Lower leg skin (tissue), 4 donors: ENCODE results near the gene SPATA2. TPM values are rescaled to one million over a fixed set of nuclear protein-coding genes. Genes with fewer than 3 reads are reported as not detected.
"Not testable (repeated sequence)": the region's sequence is repeated elsewhere in the genome, so short reads cannot be mapped to it uniquely, and the experiment has no call there.

Source experiments
- DNase-seq, 2 donors: peaks; one replicate each; pipeline ENCODE4 v3.0.0-alpha.2; 2019; ENCODE audit warnings: low spot score in 2 of 2
- H3K4me3 ChIP-seq: fragments of 200-600 bp; sonication (generic); 2 replicates; pipeline ENCODE4 v1.5.1; 2017; ENCODE audit warnings: mild to moderate bottlenecking, low read depth; ENCODE audit not compliant: poor library complexity, severe bottlenecking
- CTCF ChIP-seq, 3 donors: fragments of 450-650 bp; IDR thresholded peaks; one replicate each; pipeline ENCODE4 v1.5.1; 2016; ENCODE audit warnings: antibody characterized with exemption in 3 of 3, mild to moderate bottlenecking in 3 of 3, moderate library complexity in 2 of 3
- POLR2A ChIP-seq, 2 donors: fragments of 450-650 bp; IDR thresholded peaks; one replicate each; pipeline ENCODE4 v1.6.1; 2016 to 2017; ENCODE audit warnings: antibody characterized with exemption in 2 of 2, mild to moderate bottlenecking in 1 of 2, moderate library complexity in 1 of 2
- WGBS, 2 donors: methylation state at CpG; one replicate each; pipeline ENCODE4 v1.1.5; 2018; 5-methylcytosine and 5-hydroxymethylcytosine counted together
- intact Hi-C: fragments of 100-400 bp; cut with DNase I; formaldehyde crosslinking; loops from one replicate; pipeline ENCODE4 v1.15.0; 2023; ENCODE audit warnings: low total_unique reads
- total RNA-seq, 4 donors: library from RNA; depleted of rRNA; stranded (reverse); fragments of >200 nt; gene quantifications; one replicate each; pipeline ENCODE4 v1.1.0, GENCODE V29; 2016

SPATA2 gene, protein sequence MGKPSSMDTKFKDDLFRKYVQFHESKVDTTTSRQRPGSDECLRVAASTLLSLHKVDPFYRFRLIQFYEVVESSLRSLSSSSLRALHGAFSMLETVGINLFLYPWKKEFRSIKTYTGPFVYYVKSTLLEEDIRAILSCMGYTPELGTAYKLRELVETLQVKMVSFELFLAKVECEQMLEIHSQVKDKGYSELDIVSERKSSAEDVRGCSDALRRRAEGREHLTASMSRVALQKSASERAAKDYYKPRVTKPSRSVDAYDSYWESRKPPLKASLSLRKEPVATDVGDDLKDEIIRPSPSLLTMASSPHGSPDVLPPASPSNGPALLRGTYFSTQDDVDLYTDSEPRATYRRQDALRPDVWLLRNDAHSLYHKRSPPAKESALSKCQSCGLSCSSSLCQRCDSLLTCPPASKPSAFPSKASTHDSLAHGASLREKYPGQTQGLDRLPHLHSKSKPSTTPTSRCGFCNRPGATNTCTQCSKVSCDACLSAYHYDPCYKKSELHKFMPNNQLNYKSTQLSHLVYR
- total RNA-seq = 1 to 10 TPM; 5.3 to 8.2 (median 6.2) TPM

DNA sequence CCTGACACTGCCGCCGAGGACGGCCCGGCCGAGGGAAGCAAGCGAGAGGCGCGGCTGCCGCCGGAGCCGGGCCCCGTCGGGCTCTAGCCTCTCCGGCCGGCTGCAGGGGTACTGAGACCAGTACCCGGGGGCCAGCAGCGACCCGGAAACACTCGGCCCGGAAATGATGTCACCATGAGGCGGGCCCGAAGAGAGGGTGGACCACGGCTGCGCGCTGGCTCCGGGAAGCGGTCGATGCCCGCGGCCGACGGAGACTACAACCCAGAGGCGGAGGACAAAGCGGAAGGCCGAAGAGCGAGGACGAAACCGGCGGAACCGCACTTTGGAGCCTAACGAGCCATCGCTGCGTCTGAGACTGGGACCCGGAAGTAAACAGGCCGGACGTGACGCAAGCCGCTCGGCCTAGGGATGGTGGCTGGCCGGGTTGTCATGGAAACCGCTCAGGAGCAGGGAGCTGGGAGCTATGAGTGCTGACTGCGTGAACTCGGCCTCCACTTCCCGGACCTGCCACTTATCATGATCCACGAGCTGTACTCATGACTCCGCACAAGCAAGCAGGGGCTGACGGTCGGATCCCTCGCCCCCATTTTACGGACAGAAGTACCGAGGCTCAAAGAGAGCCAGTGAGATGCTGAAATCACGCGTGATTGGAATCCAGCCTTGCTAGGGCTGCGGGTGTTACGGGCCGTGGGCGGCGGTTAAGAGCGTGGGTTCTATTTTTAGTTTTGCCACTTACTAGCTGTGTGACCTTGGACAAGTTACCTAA is at the start of gene SPATA2:
TSS of gene SPATA2 (minus strand) at position 150 of the 766 bp plus-strand sequence. CDS start 7,039 bp downstream, outside the sequence.
- TF ChIP-seq CTCF (IDR thresholded peaks at IDR 0.05) (no peak), POLR2A (IDR thresholded peaks at IDR 0.05) (no peak)
- H3K4me3 ChIP-seq = peak within 1 kb of the TSS; percentile 98
- 0% methylated on average over 46 to 51 of the region's 69 CpGs for WGBS, 2 donors
- intact Hi-C loops = no loop called here
- DNase-seq = peak; percentile 94 to 99

DNA sequence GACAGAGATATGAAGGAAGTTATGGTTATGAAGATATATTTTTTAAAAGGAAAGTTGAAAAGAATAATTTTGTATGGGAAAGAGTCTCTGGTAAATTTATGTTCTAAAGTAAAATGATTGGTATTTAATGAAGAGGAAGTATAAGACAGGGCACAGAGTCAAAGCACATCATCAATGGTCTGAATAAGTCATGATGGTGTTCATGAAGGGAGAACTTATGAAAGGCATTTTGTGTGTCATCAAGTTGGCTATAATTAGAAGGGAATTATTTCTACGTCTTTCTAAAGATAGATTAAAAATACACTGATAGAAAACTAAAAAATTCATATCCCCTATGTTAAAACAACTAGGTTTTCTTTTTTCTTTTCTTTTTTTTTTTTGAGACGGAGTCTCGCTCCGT is 46.1 kb upstream of the SPATA2 start:
- no peak for DNase-seq
- no peak for TF ChIP-seq CTCF (IDR thresholded peaks at IDR 0.05)
- no peak for TF ChIP-seq POLR2A (IDR thresholded peaks at IDR 0.05)
- 88% methylated on average over 4 of the region's 4 CpGs for WGBS, 2 donors
- intact Hi-C loops = no loop called here
- H3K4me3 ChIP-seq = no peak overlapping the region

GRCh38 chr20:49957089-49957938 is 42.0 kb upstream of the SPATA2 start:
- H3K4me3 ChIP-seq, DNase-seq, intact Hi-C loops: not testable (repeated sequence)
- WGBS, 2 donors = 93 to 95% methylated on average over 12 of the region's 12 CpGs

GRCh38 chr20:49956689-49957088 is 41.4 kb upstream of the SPATA2 start:
- H3K4me3 ChIP-seq = no peak overlapping the region
- intact Hi-C loops = no loop called here
- 95 to 96% methylated on average over 18 of the region's 18 CpGs for WGBS, 2 donors
- TF ChIP-seq POLR2A (IDR thresholded peaks at IDR 0.05) (no peak), CTCF (IDR thresholded peaks at IDR 0.05) (no peak)
- DNase-seq = no peak

GRCh38 chr20:49955830-49956396 is 40.6 kb upstream of the SPATA2 start:
- DNase-seq, intact Hi-C loops, H3K4me3 ChIP-seq: not testable (repeated sequence)
- WGBS, 2 donors = 89 to 92% methylated on average over 12 of the region's 12 CpGs

DNA sequence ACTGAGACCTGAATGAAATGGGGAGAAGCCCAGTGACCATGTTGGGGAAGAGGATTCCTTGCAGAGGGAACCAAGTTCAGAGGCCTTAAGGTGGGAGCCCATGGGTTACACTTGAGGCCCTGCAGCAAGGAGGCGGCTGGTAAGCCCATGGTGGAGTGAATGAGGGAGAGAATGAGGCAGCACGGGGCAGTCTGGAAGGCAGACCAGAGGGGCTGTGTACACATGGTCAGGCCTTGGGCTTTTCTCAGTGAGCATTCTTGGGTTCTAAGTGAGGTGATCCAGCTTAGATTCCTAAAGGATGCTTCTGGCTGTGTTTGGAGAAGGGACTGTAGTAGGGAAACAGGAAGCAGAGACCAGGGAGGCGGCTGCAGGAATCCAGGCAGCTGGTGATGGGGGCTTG is 39.8 kb upstream of the SPATA2 start:
- TF ChIP-seq POLR2A (IDR thresholded peaks at IDR 0.05) (no peak), CTCF (IDR thresholded peaks at IDR 0.05) (no peak)
- 96 to 100% methylated on average over 3 of the region's 3 CpGs for WGBS, 2 donors
- H3K4me3 ChIP-seq = no peak overlapping the region
- no peak for DNase-seq
- intact Hi-C loops = no loop called here
